ENCODE measurements around the gene SERAC1. TPM values are rescaled to one million over a fixed set of nuclear protein-coding genes. Genes with fewer than 3 reads are reported as not detected.
A peak's percentile ranks its signal among the peaks of the same experiment; 100 is the strongest.
"Not testable (repeated sequence)": the region's sequence is repeated elsewhere in the genome, so short reads cannot be mapped to it uniquely, and the experiment has no call there.

The SERAC1 gene
- total RNA-seq = 9.4 TPM

DNA sequence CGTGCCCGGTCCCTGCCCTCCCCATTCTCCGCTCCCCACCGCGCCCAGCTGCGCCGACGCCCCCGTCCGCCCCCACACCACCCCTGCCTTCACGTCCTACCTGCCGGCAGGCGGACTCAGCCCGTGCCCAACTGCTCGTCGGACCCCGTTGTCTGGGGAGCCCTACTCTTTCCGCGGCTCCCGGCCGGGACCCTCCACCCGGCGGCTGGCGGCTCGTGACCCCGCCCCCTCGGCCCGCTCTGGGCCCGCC lies at the start of gene SERAC1:
SERAC1 (minus strand) TSS at position 223 of the 250 bp plus-strand sequence. CDS start 9,899 bp downstream, outside the sequence.
- peak; percentile 68 for ATAC-seq
- intact Hi-C loops (cut with DNase I) = no loop called here
- no peak for DNase-seq (ENCODE audit: low spot score)

DNA sequence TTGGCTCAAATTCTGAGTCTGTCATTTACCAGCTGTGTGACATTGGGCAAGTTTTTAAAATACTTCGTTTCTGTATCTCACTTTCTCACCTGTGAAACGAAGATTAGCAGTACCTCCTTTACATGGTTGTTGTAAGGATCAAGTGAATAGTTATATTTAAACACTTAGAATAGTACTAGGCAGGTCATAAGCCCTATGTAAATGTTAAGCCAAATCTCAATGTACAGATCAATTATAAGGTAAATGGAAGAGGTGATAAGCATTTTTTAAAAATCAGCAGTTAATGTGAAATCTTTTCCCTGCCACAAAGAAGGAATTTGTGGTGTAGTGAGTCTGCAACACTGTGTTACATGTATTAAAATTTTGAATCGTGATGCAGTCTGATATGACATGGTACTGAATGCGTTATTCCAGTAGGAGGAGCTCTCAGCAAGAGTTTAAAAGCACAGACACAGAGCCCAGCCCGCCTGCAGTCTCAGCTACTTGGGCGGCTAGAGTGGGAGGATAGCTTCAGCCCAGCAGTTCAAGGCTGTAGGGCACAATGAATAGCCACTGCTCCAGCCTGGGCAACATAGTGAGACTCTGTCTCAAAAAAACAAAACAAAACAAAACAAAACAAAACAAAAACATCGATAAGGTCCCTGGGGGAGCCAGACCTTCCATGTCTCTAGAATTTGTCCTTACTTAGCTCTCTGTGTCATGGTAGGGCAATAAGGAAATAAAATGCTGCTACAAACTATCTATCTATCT lies 46.0 kb upstream of the SERAC1 start:
- DNase-seq (ENCODE audit: low spot score) (peak; percentile 68), ATAC-seq (peak; percentile 91)
- intact Hi-C loops (cut with DNase I) = no loop called here

DNA sequence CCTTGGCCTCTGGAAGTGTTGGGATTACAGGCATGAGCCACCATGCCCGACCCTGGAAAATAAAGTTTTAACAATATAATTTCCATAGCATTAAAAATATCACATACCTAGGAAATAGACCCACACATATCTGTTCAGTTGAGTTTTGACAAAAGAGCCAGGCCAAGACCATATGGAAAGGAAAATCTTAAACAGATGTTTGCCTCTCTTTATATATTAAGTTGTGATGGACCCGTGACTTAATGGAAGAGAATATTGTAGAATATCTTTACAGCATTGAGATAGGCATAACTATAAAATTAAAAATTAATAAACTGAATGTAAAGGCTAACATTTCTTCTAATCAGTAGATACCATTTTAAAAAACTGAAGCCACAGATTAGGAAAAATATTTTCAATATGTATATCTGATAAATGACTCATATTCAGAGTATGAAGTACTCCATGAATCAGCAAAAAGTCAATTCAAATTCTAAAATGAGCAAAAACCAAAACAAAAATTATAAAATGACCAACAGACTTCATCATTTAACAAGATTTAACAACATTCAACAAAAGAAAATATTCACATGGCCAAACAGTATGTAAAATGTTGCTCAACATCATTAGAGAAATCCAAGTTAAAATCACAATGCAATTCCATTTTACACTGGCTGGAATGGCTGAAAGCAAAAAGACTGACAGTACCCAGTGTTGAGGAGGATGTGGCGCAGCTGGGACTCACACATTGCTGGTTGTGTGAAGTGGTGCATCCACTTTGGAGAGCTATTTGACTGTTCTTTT lies 43.4 kb upstream of the SERAC1 start:
- DNase-seq (ENCODE audit: low spot score) (no peak), ATAC-seq (no peak)
- intact Hi-C loops (cut with DNase I) = no loop called here

DNA sequence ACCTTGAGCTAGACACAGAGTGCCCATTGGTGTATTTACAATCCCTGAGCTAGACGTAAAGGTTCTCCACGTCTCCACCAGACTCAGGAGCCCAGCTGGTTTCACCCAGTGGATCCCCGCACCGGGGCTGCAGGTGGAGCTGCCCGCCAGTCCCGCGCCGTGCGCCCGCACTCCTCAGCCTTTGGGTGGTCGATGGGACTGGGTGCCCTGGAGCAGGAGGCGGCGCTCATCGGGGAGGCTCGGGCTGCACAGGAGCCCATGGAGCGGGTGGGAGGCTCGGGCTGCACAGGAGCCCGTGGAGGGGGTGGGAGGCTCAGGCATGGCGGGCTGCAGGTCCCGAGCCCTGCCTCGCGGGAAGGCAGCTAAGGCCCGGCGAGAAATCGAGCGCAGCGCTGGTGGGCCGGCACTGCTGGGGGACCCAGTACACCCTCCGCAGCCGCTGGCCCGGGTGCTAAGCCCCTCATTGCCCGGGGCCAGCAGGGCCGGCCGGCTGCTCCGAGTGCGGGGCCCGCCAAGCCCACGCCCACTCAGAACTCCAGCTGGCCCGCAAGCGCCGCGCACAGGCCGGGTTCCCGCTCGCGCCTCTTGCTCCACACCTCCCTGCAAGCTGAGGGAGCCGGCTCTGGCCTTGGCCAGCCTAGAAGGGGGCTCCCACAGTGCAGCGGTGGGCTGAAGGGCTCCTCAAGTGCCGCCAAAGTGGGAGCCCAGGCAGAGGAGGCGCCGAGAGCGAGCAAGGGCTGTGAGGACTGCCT lies 41.7 kb upstream of the SERAC1 start:
- DNase-seq (ENCODE audit: low spot score); ATAC-seq; intact Hi-C loops (cut with DNase I): not testable (repeated sequence)

DNA sequence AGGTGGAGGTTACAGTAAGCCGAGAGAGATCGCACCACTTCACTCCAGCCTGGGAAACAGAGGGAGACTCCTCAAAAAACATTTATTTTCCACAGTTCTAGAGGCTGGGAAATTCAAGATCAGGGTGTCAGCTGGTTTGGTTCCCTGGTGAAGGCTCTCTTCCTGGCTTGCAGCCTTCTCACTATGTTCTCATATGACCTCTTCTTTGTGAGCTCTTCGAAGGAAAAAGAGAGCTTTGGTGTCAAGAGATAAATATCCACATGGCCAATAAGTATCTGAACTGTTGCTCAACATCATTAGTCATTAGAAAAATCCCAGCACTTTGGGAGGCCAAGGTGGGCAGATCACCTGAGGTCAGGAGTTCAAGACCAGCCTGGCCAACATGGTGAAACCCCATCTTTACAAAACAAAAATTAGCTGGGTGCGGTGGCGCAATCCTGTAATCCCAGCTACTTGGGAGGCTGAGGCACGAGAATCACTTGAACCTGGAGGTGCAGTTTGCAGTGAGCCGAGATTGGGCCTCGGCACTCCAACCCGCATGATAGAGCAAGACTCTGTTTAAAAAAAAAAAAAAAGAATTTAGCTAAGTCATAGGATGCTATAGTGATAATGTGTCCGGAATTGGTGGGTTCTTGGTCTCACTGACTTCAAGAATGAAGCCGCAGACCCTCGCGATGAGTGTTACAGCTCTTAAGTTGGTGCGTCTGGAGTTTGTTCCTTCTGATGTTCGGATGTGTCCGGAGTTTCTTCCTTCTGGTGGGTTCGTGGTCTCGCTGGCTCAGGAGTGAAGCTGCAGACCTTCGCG lies 40.4 kb upstream of the SERAC1 start:
- intact Hi-C loops (cut with DNase I); ATAC-seq; DNase-seq (ENCODE audit: low spot score): not testable (repeated sequence)

DNA sequence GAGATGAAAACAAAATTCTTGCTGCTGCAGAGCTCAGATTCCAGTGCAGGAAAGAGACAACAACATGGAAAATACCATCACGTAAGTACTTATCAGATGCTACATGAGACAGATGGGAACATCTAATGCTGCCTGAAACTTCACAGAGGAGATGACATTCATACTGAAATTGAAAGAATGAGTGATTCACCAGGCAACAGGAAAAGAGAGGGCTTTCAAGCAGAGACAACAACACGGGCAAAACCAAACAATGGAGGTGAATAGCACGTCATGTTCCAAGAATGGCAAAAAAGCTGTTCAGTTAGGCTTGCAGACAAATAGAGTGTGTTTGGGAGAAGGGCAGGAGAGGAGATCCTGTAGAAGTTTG lies 39.3 kb upstream of the SERAC1 start:
- DNase-seq (ENCODE audit: low spot score) (no peak), ATAC-seq (no peak)
- intact Hi-C loops (cut with DNase I) = no loop called here

DNA sequence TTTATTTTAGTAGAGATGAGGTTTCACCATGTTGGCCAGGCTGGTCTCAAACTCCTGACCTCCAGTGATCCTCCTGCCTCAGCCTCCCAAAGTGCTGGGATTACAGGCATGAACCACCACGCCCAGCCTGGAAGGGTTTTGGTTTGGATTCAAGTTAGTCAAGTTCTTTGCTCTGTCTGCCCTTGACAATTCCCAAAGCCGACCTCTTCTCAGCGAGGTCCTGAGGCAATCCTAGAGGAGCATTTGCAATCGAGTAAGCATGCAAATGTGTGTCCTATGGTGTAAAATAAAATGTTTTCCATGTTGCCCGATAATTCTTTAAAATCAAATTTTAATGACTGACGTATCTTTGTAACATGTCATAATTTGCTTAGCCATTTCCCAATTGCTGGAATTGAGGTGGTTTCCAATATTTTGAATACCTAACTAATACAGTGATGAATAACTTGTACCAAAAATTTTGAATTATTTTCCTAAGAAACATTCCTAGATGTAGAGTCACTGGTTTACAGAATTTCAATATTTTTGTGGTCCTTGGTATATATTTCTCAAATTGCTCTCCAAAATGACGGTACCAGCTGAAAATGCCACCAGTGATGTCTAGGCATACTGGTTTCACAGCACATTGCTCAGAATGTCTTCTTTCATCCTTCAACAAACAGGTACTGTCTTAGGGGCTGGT lies 38.8 kb upstream of the SERAC1 start:
- intact Hi-C loops (cut with DNase I) = no loop called here
- ATAC-seq (no peak), DNase-seq (ENCODE audit: low spot score) (no peak)

DNA sequence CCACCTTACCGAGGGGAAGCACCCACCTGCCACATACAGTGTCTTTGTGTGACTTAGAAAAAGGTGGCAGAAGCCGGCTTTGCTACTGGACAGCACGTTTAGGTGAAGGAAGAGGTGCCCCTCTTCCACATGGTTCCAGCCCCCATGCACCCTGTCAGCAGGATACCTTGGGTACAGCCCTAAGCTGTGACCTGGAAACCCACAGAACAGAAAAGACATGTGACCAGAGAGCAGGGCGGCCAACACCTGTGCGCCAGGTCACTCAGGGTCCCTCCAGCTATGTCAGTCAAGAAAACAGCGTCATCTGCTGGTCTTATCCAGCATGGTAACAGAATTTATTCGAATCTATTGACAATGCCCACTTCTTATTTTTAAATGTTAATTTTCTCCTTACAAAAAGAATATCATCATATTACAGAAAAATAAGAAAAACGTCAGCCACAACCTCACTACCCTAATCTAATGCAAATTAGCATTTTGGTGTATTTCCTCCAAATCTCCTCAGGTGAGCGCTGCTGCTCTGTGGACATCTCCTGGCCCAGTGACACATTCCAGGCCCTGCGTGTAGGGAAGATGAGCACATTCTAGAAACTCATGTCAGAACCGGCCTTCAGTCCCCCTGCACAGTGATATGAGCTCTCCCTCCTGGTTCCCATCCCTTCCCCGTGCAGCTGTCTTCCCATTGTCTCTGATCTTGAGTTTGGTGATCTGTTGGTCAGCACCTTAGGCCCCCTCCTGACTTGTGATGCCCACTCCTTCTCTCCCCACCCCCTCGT lies 37.3 kb upstream of the SERAC1 start:
- no peak for ATAC-seq
- intact Hi-C loops (cut with DNase I) = no loop called here
- no peak for DNase-seq (ENCODE audit: low spot score)

DNA sequence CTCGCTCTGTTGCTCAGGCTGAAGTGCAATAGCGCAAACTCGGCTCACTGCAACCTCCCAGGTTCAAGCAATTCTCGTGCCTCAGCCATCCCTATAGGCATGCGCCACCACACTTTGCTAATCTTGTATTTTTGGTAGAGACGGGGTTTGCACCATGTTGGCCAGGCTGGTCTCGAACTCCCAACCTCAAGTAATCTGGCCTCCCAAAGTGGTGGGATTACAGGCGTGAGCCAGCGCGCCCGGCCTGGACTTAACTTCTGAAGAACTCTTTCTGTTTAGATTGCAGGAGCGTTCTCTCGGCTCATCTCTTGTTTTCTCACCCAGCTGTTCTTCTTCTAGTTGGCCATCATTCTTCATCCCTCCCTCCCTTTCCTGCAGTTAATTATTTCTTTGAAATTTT lies 30.4 kb upstream of the SERAC1 start:
- no peak for ATAC-seq
- no peak for DNase-seq (ENCODE audit: low spot score)
- intact Hi-C loops (cut with DNase I) = no loop called here

DNA sequence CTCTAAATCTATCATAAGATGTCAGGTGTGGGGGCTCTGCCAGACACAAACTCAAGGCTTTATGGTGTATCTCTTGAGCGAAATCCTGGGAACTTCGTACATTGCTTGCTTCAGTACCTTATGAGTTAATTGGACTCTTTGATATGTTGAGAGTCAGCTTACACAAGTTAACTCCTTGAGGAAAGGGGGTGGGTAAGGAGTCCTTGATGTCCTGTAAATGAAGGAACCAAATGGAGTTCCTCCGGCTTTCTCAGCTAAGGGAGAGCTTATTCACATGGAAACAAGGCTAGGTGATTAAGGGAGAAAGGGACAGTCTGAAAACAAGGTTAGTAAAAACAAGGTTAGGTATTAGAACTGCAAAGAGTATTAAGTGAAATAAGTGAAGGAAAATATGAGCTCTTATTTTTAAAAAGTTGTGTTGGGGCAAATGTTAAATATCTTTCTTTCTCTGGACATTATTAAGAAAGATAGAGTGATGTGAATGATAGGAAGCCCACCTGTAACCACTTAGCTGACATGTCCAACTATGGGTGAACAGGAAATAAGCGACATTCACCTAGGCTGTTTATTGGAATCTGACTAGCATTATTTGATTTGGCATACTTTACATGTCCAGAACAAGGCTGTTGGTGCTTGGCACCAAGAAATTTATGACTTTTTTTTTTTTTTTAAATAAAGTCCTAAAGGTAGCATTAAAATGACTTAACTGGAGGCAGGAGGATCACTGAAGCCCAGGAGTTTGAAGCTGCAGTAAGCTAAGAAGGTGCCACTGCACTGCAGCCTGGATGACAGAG lies 26.6 kb upstream of the SERAC1 start:
- ATAC-seq (no peak), DNase-seq (ENCODE audit: low spot score) (no peak)
- intact Hi-C loops (cut with DNase I) = no loop called here

DNA sequence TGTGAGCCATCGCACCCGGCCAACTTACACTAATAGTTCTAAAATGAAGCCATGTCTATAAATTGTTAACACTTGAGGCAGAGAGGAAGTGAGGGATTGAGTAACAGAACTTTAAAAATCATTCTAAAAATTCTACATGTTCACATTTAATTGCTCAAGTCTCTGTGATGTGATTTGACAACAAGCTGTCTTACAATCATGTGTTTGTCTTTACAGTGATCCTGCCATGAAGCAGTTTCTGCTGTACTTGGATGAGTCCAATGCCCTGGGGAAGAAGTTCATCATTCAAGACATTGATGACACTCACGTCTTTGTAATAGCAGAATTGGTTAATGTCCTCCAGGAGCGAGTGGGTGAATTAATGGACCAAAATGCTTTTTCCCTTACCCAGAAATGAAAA lies 23.7 kb upstream of the SERAC1 start:
- intact Hi-C loops (cut with DNase I) = no loop called here
- no peak for DNase-seq (ENCODE audit: low spot score)
- ATAC-seq = no peak

DNA sequence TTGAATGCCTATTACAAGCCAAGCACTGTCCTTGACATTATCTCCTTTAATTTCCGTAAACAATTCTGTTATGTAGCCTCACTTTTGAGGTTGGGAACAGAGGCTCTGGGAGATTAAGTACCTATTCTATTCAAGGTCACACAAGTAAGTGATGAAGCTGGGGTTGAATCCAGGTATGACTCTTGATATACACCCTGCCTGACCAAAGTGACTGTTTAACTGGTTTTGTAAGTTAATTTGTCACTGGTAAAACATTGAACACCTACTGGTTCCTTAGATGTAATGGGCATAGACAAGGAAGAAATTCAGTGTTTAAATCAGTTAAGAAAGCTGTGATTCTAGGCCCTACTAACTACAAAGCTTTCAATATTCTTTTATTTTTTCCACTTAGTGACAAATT lies 23.0 kb upstream of the SERAC1 start:
- no peak for ATAC-seq
- intact Hi-C loops (cut with DNase I) = no loop called here
- no peak for DNase-seq (ENCODE audit: low spot score)

DNA sequence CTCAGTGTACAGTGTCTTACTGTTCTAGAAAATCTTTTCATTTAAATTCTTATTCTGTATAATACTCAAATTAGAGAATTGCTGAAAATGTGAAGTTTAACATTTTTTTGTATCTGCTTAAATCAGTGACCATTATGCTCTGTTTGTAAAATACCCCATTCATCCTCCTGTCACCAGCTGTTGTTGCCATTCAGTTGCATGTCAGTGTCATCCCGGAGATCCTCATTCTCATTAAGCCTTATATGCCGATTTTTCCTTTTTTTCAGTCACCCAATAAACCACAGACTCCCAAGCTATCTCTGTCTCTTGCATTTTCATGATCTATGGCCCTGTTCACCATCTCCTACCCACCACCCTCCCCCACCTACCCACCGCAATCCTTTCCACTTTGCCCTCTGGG lies 20.5 kb upstream of the SERAC1 start:
- intact Hi-C loops (cut with DNase I) = no loop called here
- no peak for ATAC-seq
- no peak for DNase-seq (ENCODE audit: low spot score)

DNA sequence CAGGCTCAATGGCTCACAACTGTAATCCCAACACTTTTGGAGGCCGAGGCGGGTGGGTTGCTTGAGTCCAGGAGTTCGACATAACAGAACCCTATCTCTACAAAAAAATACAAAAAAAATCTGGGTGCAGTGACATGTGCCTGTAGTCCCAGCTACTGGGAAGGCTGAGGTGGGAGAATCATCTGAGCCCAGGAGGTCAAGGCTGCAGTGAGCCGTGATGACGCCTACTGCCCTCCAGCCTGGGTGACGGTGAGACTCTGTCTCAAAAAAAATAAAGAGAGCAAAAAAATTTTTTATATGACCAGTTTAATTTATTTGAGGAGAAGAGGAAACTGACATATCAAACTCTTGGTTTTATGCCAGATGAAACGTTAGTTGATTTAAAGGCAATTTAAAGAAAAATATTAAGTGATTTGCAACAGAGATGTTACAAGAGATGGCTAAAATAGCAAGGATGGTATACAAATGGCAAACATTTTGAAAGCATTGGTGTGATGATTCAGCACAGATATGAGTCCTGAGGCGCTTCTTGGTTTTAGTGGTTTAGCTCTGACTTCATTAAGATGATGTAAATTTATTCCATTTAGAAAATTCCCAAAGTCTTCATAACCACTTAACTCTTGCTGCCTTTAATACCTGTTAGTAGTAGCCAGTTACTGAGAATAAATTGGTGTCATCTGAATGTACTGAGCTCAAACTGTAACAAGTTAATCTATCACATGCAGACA lies 17.8 kb upstream of the SERAC1 start:
- intact Hi-C loops (cut with DNase I) = no loop called here
- no peak for DNase-seq (ENCODE audit: low spot score)
- no peak for ATAC-seq

DNA sequence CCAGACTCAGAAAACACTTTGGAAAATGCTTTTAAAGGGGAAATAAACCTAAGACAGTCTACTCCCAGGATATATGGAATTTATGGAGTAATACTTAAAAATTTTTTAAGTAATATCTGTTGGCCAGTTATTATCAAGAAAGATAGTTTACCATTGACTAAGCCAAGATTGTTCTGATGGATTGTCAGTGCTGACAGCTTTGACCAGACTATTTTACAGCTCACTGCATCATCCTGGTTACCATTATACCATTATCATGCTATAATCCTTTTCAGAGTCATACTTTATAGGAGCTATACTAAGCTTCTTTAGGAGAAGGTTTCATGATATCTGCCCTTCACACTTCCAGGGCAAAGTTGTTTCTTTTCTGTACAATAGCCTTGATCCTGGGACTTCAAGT lies 16.5 kb upstream of the SERAC1 start:
- DNase-seq (ENCODE audit: low spot score) (no peak), ATAC-seq (no peak)
- intact Hi-C loops (cut with DNase I) = no loop called here

DNA sequence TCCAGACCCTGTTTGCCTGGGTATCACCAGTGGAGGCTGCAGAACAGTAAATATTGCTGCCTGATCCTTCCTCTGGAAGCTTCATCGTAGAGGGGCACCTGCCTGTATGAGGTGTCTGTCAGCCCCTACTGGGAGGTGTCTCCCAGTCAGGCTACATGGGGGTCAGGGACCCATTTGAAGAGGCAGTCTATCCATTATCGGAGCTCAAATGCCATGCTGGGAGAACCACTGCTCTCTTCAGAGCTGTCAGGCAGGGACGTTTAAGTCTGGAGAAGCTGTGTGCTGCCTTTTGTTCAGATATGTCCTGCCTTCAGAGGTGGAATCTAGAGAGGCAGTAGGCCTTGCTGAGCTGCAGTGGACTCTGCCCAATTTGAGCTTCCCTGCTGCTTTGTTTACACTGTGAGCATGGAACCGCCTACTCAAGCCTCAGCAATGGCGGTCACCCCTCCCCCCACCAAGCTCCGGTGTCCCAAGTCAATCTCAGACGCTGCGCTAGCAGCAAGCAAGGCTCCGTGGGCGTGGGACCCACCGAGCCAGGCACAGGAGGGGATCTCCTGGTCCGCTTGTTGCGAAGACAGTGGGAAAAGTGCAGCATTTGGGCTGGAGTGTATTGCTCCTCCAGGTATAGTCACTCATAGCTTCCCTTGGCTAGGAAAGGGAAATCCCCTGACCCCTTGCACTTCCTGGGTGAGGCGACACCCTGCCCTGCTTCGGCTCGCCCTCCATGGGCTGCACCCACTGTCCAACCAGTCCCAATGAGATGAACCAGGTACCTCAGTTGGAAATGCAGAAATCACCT lies 15.3 kb upstream of the SERAC1 start:
- ATAC-seq; intact Hi-C loops (cut with DNase I); DNase-seq (ENCODE audit: low spot score): not testable (repeated sequence)

All from sciatic nerve (tissue), 2 donors.